HepG2 (cell line): ENCODE results near the gene SLIT1. TPM values are rescaled to one million over a fixed set of nuclear protein-coding genes. Genes with fewer than 3 reads are reported as not detected.

ENCODE experiments used
- ATAC-seq: fragments of 200-7000 bp; cut with Tn5 transposase; 3 replicates; pipeline ENCODE4 v1.9.1; 2020; ENCODE audit warnings: mild to moderate bottlenecking, moderate library complexity
- BruUV-seq: library from RNA; stranded (reverse); fragments of 400-500 nt; replicated peaks from 2 replicates; lab custom pipeline; 2021; lab: Mats Ljungman, UMichigan
- CTCF ChIA-PET: fragments of 300-600 bp; formaldehyde crosslinking; extraction: SDS; loops from one replicate; lab custom pipeline; 2021; ENCODE audit warnings: low total read pairs, inconsistent platforms, low intra/inter-chr PET ratio; lab: Yijun Ruan, JAX
- POLR2A ChIA-PET: fragments of 350-600 bp; sonication (Branson Sonifier 250); formaldehyde crosslinking; loops from one replicate; lab custom pipeline; 2020; ENCODE audit warnings: antibody characterized with exemption, inconsistent platforms; lab: Yijun Ruan, JAX
- DNase-seq: peaks from one replicate; pipeline ENCODE4 v3.0.0-alpha.2; 2015; ENCODE audit warnings: low spot score
- FAIRE-seq: peaks from 3 replicates; lab custom pipeline; 2011; peaks lifted over from hg19 to GRCh38; lab: Jason Lieb, UNC
- H2AFZ ChIP-seq: one replicate; pipeline ENCODE4 v1.6.1; 2011; ENCODE audit warnings: low read length, inconsistent platforms
- H3K27ac ChIP-seq: fragments of 300-600 bp; 3 replicates; pipeline ENCODE4 v1.8.0; 2011; ENCODE audit warnings: mixed run types, mild to moderate bottlenecking, mixed read lengths, low read length, inconsistent platforms; ENCODE audit not compliant: insufficient read depth; ENCODE audit errors: extremely low read length
- H3K27me3 ChIP-seq, 2 experiments: fragments of 200-600 bp in 1 of 2; 2 replicates in 1 of 2; 3 replicates in 1 of 2; pipeline versions ENCODE4 v1.6.0 to v1.8.0; 2011; ENCODE audit warnings: low read length in 2 of 2, mild to moderate bottlenecking in 2 of 2, moderate library complexity in 2 of 2, inconsistent platforms in 1 of 2; ENCODE audit not compliant: insufficient read depth in 2 of 2, control insufficient read depth in 1 of 2
- H3K36me3 ChIP-seq, 2 experiments: fragments of 200-600 bp in 1 of 2; replicated peaks in 1 of 2; 2 replicates in 1 of 2; 3 replicates in 1 of 2; pipeline versions ENCODE4 v1.5.1 to v1.8.0; 2011; ENCODE audit warnings: low read length in 2 of 2, inconsistent platforms in 1 of 2; ENCODE audit not compliant: insufficient read depth in 2 of 2, control insufficient read depth in 1 of 2
- H3K4me1 ChIP-seq: 2 replicates; pipeline ENCODE4 v1.5.1; 2012; ENCODE audit warnings: low read length, inconsistent platforms; ENCODE audit not compliant: insufficient read depth
- H3K4me2 ChIP-seq: 2 replicates; pipeline ENCODE4 v1.6.0; 2011; ENCODE audit warnings: low read depth, low read length, inconsistent platforms
- H3K4me3 ChIP-seq, 3 experiments: fragments of 200-600 bp in 1 of 3; sonication (generic), shearing (Covaris generic) in 1 of 3; replicated peaks in 1 of 3; 2 replicates each; pipeline ENCODE4 v1.5.1; 2011 to 2016; ENCODE audit warnings: low read length in 3 of 3, inconsistent platforms in 2 of 3, low read depth in 2 of 3, mild to moderate bottlenecking in 2 of 3, control low read depth in 1 of 3, mixed read lengths in 1 of 3; ENCODE audit not compliant: insufficient read depth in 1 of 3
- H3K79me2 ChIP-seq: one replicate; pipeline ENCODE4 v1.6.1; 2011; ENCODE audit warnings: low read length, inconsistent platforms; ENCODE audit not compliant: insufficient read depth
- H3K9ac ChIP-seq: 2 replicates; pipeline ENCODE4 v1.6.0; 2011; ENCODE audit warnings: mild to moderate bottlenecking, low read depth, low read length, inconsistent platforms; ENCODE audit not compliant: insufficient read depth
- H3K9me3 ChIP-seq: 2 replicates; pipeline ENCODE4 v1.5.1; 2012; ENCODE audit warnings: mild to moderate bottlenecking, low read length
- H4K20me1 ChIP-seq: 2 replicates; pipeline ENCODE4 v1.6.0; 2011; ENCODE audit warnings: inconsistent platforms, mild to moderate bottlenecking, low read length, moderate library complexity; ENCODE audit not compliant: insufficient read depth
- ATF7 ChIP-seq, 2 experiments: fragments of 450-650 bp in 1 of 2; sonication (generic) in 1 of 2; formaldehyde crosslinking in 1 of 2; IDR thresholded peaks; 2 replicates each; pipeline versions ENCODE4 v1.4.0 to v1.6.1; 2016 to 2020; ENCODE audit warnings: antibody characterized with exemption in 1 of 2, mild to moderate bottlenecking in 1 of 2, missing genetic modification reagents in 1 of 2
- CBFB ChIP-seq: sonication (generic); formaldehyde crosslinking; IDR thresholded peaks from 2 replicates; pipeline ENCODE4 v1.4.0; 2020; ENCODE audit warnings: missing genetic modification reagents
- DBP ChIP-seq: sonication (generic); formaldehyde crosslinking; IDR thresholded peaks from 2 replicates; pipeline ENCODE4 v1.4.0; 2020; ENCODE audit warnings: missing genetic modification reagents; ENCODE audit errors: not compliant biosample characterization
- ELF3 ChIP-seq: IDR thresholded peaks from 2 replicates; pipeline ENCODE4 v1.6.1; 2016; ENCODE audit warnings: missing genetic modification reagents, missing compliant biosample characterization
- FOXK2 ChIP-seq: fragments of 450-650 bp; IDR thresholded peaks from 2 replicates; pipeline ENCODE4 v1.6.1; 2016
- GATA4 ChIP-seq: sonication (generic); IDR thresholded peaks from 2 replicates; pipeline ENCODE4 v1.6.1; 2016; ENCODE audit warnings: antibody characterized with exemption, low read depth, borderline replicate concordance
- HCFC1 ChIP-seq: fragments of 150-350 bp; IDR thresholded peaks from 2 replicates; pipeline ENCODE4 v1.6.1; 2014; ENCODE audit warnings: low read depth, low read length
- HDAC1 ChIP-seq: sonication (generic); formaldehyde crosslinking; IDR thresholded peaks from 2 replicates; pipeline ENCODE4 v1.5.1; 2020; ENCODE audit warnings: mild to moderate bottlenecking, missing genetic modification reagents
- HNRNPL ChIP-seq: fragments of 200-400 bp; formaldehyde crosslinking; IDR thresholded peaks from 2 replicates; pipeline ENCODE4 v1.6.1; 2017; ENCODE audit warnings: mild to moderate bottlenecking, low read depth, low read length
- HOXA7 ChIP-seq: sonication (generic); formaldehyde crosslinking; IDR thresholded peaks from 2 replicates; pipeline ENCODE4 v1.8.1; 2022; ENCODE audit warnings: mild to moderate bottlenecking, missing genetic modification reagents, moderate library complexity
- YEATS2 ChIP-seq: sonication (generic); formaldehyde crosslinking; IDR thresholded peaks from 2 replicates; pipeline ENCODE4 v1.4.0; 2020; ENCODE audit warnings: missing genetic modification reagents, borderline replicate concordance
- ZBTB38 ChIP-seq: sonication (generic); formaldehyde crosslinking; IDR thresholded peaks from 2 replicates; pipeline ENCODE4 v1.5.1; 2020; ENCODE audit warnings: mild to moderate bottlenecking, missing genetic modification reagents
- ZBTB43 ChIP-seq: sonication (generic); formaldehyde crosslinking; conservative IDR thresholded peaks from 2 replicates; pipeline ENCODE4 v1.4.0; 2020; ENCODE audit warnings: missing genetic modification reagents
- ZNF10 ChIP-seq: sonication (generic); formaldehyde crosslinking; IDR thresholded peaks from 2 replicates; pipeline ENCODE4 v1.4.0; 2020; ENCODE audit warnings: mild to moderate bottlenecking, low read depth, missing genetic modification reagents, borderline replicate concordance
- ZNF251 ChIP-seq: sonication (generic); formaldehyde crosslinking; IDR thresholded peaks from 2 replicates; pipeline ENCODE4 v1.9.0; 2021; ENCODE audit warnings: mild to moderate bottlenecking, missing genetic modification reagents
- ZNF281 ChIP-seq: sonication (generic); formaldehyde crosslinking; IDR thresholded peaks from 2 replicates; pipeline ENCODE4 v1.4.0; 2020; ENCODE audit warnings: missing genetic modification reagents, borderline replicate concordance
- ZNF446 ChIP-seq: sonication (generic); formaldehyde crosslinking; IDR thresholded peaks from 2 replicates; pipeline ENCODE4 v1.5.0; 2020; ENCODE audit warnings: mild to moderate bottlenecking, missing genetic modification reagents
- ZNF484 ChIP-seq: sonication (generic); formaldehyde crosslinking; IDR thresholded peaks from 2 replicates; pipeline ENCODE4 v1.5.1; 2020; ENCODE audit warnings: mild to moderate bottlenecking, low read depth, missing genetic modification reagents, borderline replicate concordance
- ZNF512 ChIP-seq: sonication (generic); formaldehyde crosslinking; IDR thresholded peaks from 2 replicates; pipeline ENCODE4 v1.4.0; 2020; ENCODE audit warnings: mild to moderate bottlenecking, missing genetic modification reagents
- WGBS: methylation state at CpG from one replicate; pipeline ENCODE4 v1.1.6; 2017; ENCODE audit warnings: low lambda C conversion rate; 5-methylcytosine and 5-hydroxymethylcytosine counted together
- in situ Hi-C: cut with HindIII; loops from 2 replicates; pipeline ENCODE4 v1.10.0; 2017; ENCODE audit warnings: low pct_unique_long_range_greater_than_20kb; ENCODE audit not compliant: extremely low pct_ligation_motif_present
- intact Hi-C: fragments of 100-400 bp; cut with micrococcal nuclease; formaldehyde crosslinking; loops from one replicate; pipeline ENCODE4 v1.10.0; 2022; ENCODE audit not compliant: unreplicated experiment
- polyA plus RNA-seq, 8 experiments: library from polyadenylated mRNA; depleted of rRNA in 3 of 8; stranded (reverse) in 7 of 8; unstranded in 1 of 8; fragments of >200 nt; fragmentation: Illumina TruSeq in 4 of 8; extraction: Trizol in 4 of 8; gene quantifications; 2 replicates each; pipeline versions ENCODE4 v1.2.1 to v1.2.3, GENCODE V29; 2011 to 2016; ENCODE audit warnings: low read depth in 4 of 8, missing spikeins in 1 of 8, mixed read lengths in 1 of 8; ENCODE audit not compliant: insufficient read depth in 1 of 8
- total RNA-seq, 5 experiments: library from RNA; depleted of rRNA; stranded (reverse); fragments of >200 nt; fragmentation: Illumina TruSeq; extraction: Trizol; gene quantifications; 2 replicates each; pipeline ENCODE4 v1.2.3, GENCODE V29; 2016; ENCODE audit warnings: low read depth in 1 of 5

SLIT1 gene
- total and polyA plus RNA-seq, 2 of the 13 experiments (the other 11 are each of a cell fraction or from before 2014, with no cell fraction given): 0.09 to 0.33 TPM

GRCh38 chr10:97013568-97013967 lies 172.2 kb downstream of the SLIT1 start (continued):
- no peak for TF ChIP-seq DBP
- no peak for TF ChIP-seq HDAC1
- no peak for TF ChIP-seq ZBTB38 (CRISPR knock-in tag)
- TF ChIP-seq HNRNPL: 0 out of 2 replicates have a peak, but pooled peaks have one; percentile 35
- no peak for TF ChIP-seq HOXA7 (CRISPR knock-in tag)
- TF ChIP-seq GATA4: no peak
- no peak for TF ChIP-seq ZNF446 (CRISPR knock-in tag)
- no peak for TF ChIP-seq CBFB (CRISPR knock-in tag)

- H4K20me1 ChIP-seq: no peaks in the 10 kb centered on the region
- no peak overlapping the region for H2AFZ ChIP-seq
- no peaks in the 10 kb centered on the region for H3K36me3 ChIP-seq
- H3K9ac ChIP-seq: no peak overlapping the region
- in situ Hi-C loops (no loop called here), intact Hi-C loops (no loop called here)
- DNase-seq (no peak), FAIRE-seq (no peak), ATAC-seq (no peak)
- H3K4me3 ChIP-seq: no peak overlapping the region
- H3K4me1 ChIP-seq: no peaks in the 10 kb centered on the region
- H3K27me3 ChIP-seq: peaks cover 2 to 18% of the 10 kb centered on the region in 2 experiments; a peak in 4 of 5 replicates
- H3K27ac ChIP-seq: no peak overlapping the region
- CTCF ChIA-PET: no interaction called here
- H3K79me2 ChIP-seq: no peaks in the 10 kb centered on the region
- H3K4me2 ChIP-seq: no peak overlapping the region
- H3K9me3 ChIP-seq: peaks cover 8% of the 10 kb centered on the region
- whole genome bisulfite sequencing: 36% methylated on average over 7 of the region's 8 CpGs
- no TSS peak for BruUV-seq
- POLR2A ChIA-PET: no interaction called here
- TF ChIP-seq ZNF281 (no peak), YEATS2 (CRISPR knock-in tag) (no peak), ZNF512 (CRISPR knock-in tag) (no peak), HCFC1 (no peak), ATF7 (IDR thresholded peaks at IDR 0.05) (no peak), ATF7 (CRISPR knock-in tag; IDR thresholded peaks at IDR 0.05) (no peak), ZNF10 (no peak), ELF3 (CRISPR knock-in tag) (no peak), ZBTB43 (CRISPR knock-in tag) (no peak), ZNF484 (CRISPR knock-in tag) (no peak), ZNF251 (CRISPR knock-in tag) (no peak), FOXK2 (no peak)
These were observed 173.3 kb downstream of the SLIT1 start for GRCh38 chr10:97012470-97012869.
